Sciatic nerve (tissue), 1 donor: Measurements from ENCODE around the gene KLHDC9. TPM values are rescaled to one million over a fixed set of nuclear protein-coding genes. Genes with fewer than 3 reads are reported as not detected.

ENCODE experiments used
- total RNA-seq: library from RNA; stranded (reverse); fragmentation: NEBNext Ultra II Directional; extraction: Animal tissue kit (Norgen Biotek cat#: 25700); gene quantifications from one replicate; pipeline ENCODE4 v1.2.1, GENCODE V29; 2021
- donor health status: DM: no; HTN: no; CAD: no.

KLHDC9 gene
- total RNA-seq, 1 donor from 2014 or later: 6.6 TPM

Other genes starting within 250 kb of the KLHDC9 start
- gene CD244, start 235.5 kb upstream of the KLHDC9 start, total RNA-seq: 0.98 TPM
- gene ITLN1, start 213.2 kb upstream of the KLHDC9 start, total RNA-seq: 1.5 TPM
- not detected for gene ITLN2, start 143.6 kb upstream of the KLHDC9 start, total RNA-seq
- gene F11R, start 77.2 kb upstream of the KLHDC9 start, total RNA-seq: 20.3 TPM
- gene TSTD1, start 59.4 kb upstream of the KLHDC9 start, total RNA-seq: 13.1 TPM
- 58.0 TPM for gene USF1, start 52.4 kb upstream of the KLHDC9 start, total RNA-seq
- 13.7 TPM for gene ARHGAP30, start 28.5 kb upstream of the KLHDC9 start, total RNA-seq
- 0.09 TPM for gene NECTIN4, start 8.8 kb upstream of the KLHDC9 start, total RNA-seq
- gene PFDN2, start 19.7 kb downstream of the KLHDC9 start, total RNA-seq: 57.0 TPM
- 38.0 TPM for gene NIT1, start 19.7 kb downstream of the KLHDC9 start, total RNA-seq
- gene DEDD, start 34.3 kb downstream of the KLHDC9 start, total RNA-seq: 34.3 TPM
- 70.4 TPM for gene UFC1, start 55.6 kb downstream of the KLHDC9 start, total RNA-seq
- gene USP21, start 61.1 kb downstream of the KLHDC9 start, total RNA-seq: 23.5 TPM
- 25.0 TPM for gene PPOX, start 68.1 kb downstream of the KLHDC9 start, total RNA-seq
- 21.0 TPM for gene B4GALT3, start 79.1 kb downstream of the KLHDC9 start, total RNA-seq
- 75.9 TPM for gene ADAMTS4, start 100.7 kb downstream of the KLHDC9 start, total RNA-seq
- gene NDUFS2, start 104.0 kb downstream of the KLHDC9 start, total RNA-seq: 76.5 TPM
- 43.9 TPM for gene FCER1G, start 116.9 kb downstream of the KLHDC9 start, total RNA-seq
- gene APOA2, start 125.3 kb downstream of the KLHDC9 start, total RNA-seq: not detected
- 11.0 TPM for gene TOMM40L, start 127.7 kb downstream of the KLHDC9 start, total RNA-seq
- not detected for gene NR1I3, start 139.8 kb downstream of the KLHDC9 start, total RNA-seq
- 0.89 TPM for gene PCP4L1, start 160.4 kb downstream of the KLHDC9 start, total RNA-seq
- 4,832 TPM for gene MPZ, start 211.6 kb downstream of the KLHDC9 start, total RNA-seq
- gene SDHC, start 216.0 kb downstream of the KLHDC9 start, total RNA-seq: 124 TPM